CD4-positive, alpha-beta T cell treated with Interleukin-15 for 1 hour (primary cell): Measurements from ENCODE around the gene PPL.
"Not testable (repeated sequence)": the region's sequence is repeated elsewhere in the genome, so short reads cannot be mapped to it uniquely, and the experiment has no call there.

Source experiments
- DNase-seq: peaks from one replicate; pipeline ENCODE4 v3.0.0-alpha.2; 2020

Gene PPL

DNA sequence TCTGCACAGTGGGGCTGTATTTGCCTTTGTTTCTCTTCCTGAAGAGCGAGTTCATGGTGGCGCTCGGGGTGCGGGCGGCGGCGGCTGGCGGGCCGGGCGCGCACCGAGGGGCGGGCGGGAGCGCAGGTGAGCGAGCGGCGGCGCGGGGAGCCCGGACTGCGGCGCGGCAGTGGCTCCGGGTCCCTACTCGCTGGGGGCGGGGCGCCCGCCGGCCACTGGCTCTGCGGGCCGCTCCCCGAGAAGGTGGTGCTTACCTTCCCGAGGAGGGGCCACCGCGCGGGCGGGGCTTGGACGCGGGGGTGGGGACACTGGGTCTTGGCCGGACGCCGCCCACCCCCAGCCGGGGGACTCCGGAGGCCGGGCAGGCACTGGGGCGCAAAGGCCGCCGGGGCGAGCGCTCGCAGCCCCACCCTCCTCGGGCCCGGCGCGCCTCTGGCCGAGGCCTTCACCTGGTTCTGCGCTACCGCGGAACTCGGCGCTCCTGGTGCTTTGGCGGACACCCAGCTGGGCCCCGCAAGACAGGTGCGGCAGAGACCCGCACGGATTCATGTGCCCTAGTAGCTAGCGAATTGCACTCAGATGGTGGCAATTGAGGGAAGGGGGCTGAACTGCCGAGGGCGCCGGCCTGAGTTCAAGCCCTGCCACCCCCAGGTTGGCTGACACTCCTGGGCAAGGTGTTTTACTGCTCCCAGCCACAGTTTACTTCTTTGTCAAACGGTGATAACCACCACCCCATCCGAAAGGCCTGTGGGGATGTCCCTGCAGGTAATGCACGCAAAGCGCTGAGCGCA lies at the start of gene PPL:
Gene PPL, minus strand, starts transcription at position 158 of the 791 bp plus-strand sequence. Its CDS starts 103 bp downstream, at position 55.
- no peak for DNase-seq

DNA sequence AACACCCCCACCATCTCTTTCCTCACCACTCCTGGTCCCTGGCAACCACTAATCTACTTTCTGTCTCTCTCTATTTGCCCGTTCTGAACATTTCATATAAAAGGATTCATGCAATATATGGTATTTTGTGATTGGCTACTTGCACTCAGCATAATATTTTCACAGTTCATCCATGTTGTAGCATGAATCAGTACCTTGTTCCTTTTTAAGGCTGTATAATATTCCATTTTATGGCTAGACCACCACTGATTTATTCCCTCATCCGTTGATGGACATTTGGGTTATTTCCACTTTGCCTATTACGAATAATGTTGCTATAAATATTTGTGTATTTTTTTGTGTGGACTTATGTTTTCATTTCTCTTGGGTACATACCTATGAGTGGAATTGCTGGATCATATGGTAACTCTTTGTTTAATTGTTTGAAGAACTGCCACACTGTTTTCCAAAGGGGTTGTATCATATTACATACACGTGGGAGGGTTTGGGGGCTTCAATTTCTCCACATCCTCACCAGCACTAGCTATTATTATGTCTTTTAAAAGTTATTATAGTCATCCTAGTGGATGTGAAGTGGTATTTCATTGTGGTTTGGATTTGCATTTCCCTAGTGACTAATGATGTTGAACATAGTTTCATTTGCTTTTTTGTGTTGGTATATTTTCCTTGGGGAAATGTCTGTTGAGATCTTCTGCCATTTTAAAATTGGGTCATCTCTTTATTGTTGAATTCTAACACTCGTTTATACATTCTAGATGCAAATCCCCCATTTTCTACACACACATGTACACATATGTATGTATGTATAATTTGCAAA lies 47.4 kb upstream of the PPL start:
- DNase-seq: no peak

DNA sequence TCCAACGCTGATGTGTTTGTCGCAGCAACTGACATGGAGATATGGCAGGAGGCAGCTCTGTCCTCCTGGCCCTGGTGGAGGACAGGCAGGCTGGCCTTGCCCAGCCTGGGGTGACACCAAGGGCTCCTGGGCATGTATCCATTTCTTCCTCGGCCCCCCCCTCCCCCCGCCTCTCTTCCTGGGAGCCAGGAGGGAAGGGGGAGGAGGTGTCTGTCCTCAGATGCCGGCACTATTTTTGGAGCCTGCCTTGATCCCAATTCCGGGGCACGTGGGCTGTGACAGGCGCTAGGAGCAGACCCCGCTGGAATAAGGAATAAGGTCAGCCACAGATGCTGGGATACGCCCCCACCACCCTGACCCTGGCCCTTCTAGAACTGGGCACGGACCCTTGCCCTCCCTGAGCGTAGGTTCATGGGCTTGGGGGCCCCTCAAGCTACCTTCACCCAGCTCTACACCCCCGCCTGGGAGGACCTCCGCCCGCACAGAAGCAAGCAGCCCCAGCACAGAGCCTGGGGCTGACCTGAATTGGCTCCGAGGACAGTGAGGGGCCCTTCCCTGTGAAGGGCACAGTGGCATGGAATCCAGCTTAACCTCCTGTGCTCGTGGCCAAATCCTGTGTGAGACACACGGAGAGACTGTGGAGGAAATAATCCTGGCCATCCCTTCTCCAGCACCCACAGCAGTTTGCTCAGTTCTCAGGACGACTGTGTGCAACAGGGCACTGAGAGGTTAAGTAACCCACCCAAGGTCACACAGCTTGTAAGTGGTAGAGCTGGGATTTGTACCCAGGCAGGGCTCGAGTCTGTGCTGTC lies 45.3 kb upstream of the PPL start:
- no peak for DNase-seq

- no peak for DNase-seq
Measured at GRCh38 chr16:4981473-4981872, 44.5 kb upstream of the PPL start.

- no peak for DNase-seq
Measured at GRCh38 chr16:4980691-4981090, 43.7 kb upstream of the PPL start.

DNA sequence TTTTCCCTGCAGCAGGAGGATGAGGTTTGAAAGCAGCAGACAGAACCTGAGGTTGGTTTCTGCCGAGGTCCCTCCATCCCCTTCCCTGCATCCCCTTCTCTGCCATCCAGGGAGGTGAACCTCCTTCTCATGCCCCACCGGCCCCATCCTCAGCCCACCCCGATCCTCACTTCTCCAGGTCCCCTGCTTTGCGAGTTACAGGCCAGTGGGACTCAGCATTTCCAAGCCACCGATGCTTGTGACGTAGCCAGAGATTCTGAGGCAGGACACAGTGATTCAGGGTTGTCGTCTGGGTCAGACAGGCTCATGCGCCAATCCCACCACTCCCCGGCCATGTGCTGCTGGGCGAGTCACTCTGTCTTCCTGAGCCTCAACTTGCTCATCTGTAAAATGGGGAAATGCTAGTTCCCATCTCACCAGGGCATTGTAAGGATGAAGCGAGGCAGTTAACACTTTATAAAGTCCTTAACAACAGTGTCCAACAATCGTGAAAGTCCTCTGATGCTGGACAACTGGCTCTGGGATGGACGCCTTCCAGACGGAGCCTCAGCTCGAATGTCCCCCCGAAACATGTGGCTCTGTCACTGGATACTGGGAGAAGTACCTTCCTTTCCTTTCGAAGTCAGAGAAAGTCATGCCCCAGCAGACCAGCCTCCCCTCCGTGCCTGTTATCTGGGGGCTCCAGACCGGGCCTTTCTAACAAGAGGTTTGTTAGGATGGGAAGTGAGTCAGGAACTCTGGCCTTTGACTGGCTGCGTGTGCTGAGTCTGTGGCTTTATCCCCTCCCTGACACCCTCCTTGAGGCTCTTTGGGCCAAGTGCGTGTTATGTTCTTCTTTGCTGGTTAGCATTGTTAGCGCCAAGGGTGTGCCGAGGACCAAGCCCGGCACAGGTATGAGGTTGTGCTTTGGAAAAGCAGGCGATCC lies 43.0 kb upstream of the PPL start:
- no peak for DNase-seq

- DNase-seq: no peak
Measured at GRCh38 chr16:4979164-4979563, 42.2 kb upstream of the PPL start.

DNA sequence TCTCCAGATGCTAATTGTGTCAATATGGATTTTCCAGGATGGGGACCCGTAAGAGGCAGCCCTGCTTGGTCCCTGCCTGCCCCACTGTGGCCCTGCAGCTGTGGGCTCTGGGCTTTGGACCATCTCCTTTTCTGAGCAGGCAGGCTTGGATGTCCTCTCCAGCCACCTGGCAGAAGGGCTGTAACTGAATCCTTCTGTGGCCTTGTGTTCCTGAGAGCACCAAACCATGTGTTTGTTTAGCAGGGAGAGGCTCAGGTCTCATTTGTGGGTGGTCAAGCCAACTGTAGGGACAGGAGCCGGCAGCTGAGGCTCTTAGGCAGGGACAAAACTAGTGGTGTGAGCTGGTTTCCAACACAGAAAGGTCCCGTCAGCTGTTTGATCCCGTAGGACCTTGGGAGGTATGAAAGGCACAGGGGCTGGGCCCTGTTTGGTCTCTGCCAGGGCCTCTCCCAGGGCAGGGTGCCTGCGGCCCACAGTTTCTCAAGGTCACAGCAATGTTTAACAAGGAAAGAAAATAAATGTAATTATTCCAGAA lies 39.7 kb upstream of the PPL start:
- no peak for DNase-seq

DNA sequence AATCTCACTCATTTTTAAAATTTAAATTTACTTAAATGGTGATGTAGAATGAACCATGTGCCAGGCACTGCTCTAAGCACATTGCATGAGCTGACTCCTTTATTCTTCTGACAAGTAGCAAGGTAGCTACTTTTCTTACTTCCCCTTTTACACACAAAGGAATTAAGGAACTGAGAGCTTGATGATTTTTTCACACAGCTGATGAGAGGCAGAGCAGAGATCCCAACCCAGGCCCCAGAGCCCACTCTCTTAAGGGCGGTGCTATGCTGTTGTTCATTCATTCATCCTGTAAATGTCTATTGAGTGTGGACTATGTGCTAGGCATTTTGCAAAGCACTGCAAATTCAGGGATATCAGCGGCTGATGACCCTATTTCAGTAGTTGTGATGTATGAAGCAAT lies 39.1 kb upstream of the PPL start:
- DNase-seq: no peak

- DNase-seq: no peak
Measured at GRCh38 chr16:4972938-4973587, 36.1 kb upstream of the PPL start.

DNA sequence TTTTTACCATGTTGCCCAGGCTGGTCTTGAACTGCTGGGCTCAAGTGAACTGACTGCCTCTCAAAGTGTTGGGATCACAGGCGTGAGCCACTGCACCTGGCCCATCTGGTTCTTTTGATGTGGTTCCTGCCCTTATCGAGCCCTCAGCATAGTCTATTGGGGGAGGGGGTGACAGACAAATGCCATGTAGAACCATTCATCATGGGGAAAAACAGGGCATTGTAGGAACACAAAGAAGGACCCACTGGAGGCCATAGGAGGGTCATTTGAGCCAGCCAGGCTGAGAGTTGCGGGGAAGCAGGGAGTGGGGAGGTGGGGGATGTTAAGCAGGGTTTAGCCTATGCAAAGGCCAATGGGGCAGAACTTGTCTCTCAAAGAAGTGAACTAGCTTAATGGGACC lies 33.1 kb upstream of the PPL start:
- no peak for DNase-seq

- no peak for DNase-seq
Measured at GRCh38 chr16:4968879-4969483, 32.0 kb upstream of the PPL start.

DNA sequence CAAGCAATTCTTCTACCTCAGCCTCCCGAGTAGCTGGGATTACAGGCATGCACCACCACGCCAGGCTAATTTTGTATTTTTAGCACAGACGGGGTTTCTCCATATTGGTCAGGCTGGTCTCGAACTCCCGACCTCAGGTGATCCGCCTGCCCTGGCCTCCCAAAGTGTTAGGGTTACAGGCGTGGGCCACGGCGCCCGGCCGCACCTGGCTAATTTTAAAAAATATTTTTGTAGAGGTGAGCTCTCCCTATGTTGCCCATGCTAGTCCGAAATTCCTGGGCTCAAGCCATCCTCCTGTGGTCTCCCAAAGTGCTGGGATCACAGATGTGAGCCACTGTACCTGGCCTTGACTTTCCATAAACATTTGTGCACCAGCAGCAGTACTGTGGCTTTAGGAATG lies 31.3 kb upstream of the PPL start:
- DNase-seq: not testable (repeated sequence)

DNA sequence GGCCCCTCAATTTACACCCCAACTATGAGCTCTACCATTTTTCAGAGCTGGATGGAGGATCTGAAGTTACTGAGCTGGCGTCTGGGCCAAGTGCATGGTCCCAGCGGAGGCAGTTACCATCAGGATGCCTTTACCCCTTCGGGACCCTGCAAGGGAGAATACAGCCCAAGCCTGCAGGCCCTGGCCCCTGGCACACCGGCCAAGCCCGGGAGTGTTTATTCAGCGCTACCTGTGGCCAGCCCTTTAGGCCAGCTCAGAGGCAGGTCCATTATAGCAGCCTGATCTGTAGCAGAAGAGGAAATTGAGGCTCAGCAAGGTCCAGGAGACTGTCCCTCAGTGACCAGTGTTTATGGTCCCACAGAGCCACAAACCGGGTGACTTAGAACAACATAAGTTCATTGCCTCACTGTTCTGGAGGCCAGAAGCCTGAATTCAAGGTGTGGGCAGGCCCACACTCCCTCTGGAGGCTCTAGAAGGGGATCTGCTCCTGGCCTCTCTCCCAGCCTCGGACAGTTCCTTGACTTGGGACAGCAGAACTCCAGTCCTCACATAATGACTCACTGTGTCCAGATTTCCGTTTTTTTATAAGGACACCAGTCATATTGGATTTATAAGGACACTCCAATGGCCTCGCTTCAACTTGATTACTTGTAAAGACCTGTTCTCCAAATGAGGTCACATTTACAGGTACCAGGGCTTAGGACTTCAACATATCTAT lies 29.9 kb upstream of the PPL start:
- DNase-seq: no peak

GRCh38 chr16:4963527-4963926 lies 26.6 kb upstream of the PPL start:
- DNase-seq: not testable (repeated sequence)

DNA sequence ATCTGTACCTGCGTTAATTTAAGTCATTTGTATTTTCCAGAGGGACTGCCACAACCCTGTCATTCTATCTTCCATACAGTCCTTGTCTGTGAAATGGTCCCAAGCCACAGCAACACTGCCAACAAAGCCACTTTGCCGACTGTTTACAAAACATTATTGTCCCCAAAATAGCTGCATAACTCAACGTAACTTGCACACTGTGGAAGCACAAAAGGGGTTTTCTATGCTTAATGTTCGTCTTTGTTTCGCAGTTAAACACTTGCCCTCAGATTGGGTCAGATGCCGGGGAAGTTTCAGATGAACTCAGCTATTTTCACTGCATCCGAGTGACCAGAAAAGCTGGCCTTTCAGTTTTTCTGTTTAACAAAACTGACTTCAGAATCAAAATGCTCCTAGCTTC lies 25.8 kb upstream of the PPL start:
- no peak for DNase-seq

- DNase-seq: no peak
Measured at GRCh38 chr16:4960579-4960978, 23.6 kb upstream of the PPL start.

DNA sequence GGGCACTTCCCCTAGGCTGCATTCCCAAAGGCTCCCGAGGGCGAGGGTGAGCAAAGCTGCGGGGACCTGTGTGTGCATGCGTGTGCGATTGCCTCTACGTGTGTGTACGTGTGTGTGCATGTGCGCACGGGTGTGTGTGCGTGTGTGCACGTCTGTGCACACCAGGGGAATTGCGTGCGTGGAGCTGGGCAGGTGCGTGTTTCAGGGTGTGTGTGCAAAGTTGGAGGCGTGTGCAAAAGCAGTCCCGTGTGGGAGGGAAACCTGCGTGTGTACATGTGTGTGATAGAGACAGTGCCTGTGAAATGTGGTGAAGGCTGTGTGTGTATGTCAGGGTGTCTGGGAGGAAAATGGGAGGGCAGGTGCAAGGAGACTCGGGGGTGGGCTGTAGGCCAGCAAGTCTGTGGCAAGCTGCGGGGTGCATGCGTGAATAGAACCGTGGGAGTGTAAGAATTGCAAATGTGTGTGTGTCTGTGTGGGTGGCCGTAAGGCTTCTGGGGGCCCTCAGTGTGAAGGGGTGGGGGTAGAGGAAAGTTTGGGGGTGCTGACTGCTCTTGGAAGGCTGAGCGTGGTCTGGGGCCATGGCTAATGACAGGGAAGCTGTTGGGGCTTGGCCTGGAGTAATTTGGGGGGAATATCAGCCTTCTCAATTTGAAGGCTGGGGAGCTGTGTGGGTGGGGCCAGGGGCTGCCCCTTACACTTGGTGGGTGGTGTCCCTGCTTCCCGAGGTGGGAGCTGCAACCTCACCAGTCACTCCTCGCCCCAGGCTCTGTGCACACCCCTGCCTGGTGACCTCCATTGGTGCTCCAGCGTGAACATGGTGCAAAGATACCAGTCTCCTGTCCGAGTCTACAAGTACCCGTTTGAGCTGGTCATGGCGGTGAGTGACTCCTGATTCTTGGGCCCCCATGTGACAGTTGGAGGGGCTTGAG lies 21.8 kb upstream of the PPL start:
- DNase-seq: no peak
